ENCODE data around the gene TMEM30A.
A peak's percentile ranks its signal among the peaks of the same experiment; 100 is the strongest.

TMEM30A gene

GRCh38 chr6:75246386-75246785 is 38.2 kb downstream of the TMEM30A start:
- no peaks in the 10 kb centered on the region for H3K4me1 ChIP-seq (ENCODE audit: control insufficient read depth, insufficient read depth, low read length)
- no peaks in the 10 kb centered on the region for H3K36me3 ChIP-seq (ENCODE audit: control insufficient read depth, insufficient read depth, low read length)
- H3K9me3 ChIP-seq (ENCODE audit: control insufficient read depth, low read length): no peaks in the 10 kb centered on the region
- H3K9ac ChIP-seq (ENCODE audit: low read length): no peak overlapping the region
- no peaks in the 10 kb centered on the region for H3K27me3 ChIP-seq (ENCODE audit: control insufficient read depth, insufficient read depth, low read length)
- H3K4me3 ChIP-seq (ENCODE audit: low read length): no peak overlapping the region

DNA sequence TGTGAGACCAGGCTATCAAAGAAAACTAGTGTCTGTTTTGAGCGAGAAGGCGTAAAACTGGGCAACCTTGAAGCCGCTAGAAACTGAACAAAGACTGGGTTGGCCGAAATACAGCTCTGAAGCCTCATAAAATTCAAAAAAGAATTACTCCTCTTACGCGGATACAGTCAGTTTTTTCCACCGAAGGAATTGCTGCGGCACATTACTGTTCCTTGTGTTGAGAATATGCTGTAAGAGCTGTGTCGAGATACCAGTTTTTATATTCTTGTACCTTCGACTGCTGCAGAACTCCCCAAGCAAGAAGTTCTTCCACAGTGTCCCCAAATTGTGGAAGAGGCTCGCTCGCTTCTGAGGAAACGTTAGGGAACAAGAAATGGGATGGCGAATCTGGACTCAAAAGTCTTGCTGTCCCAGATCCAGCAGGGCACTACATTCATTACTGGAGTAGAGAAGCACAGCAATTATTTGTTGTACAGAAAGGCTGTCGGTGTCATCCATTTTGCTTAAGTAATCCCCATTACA is 40.5 kb downstream of the TMEM30A start:
- Histone ChIP-seq H3K9ac (ENCODE audit: low read length) (peak overlapping the region; percentile 82), H3K27me3 (ENCODE audit: control insufficient read depth, insufficient read depth, low read length) (no peaks in the 10 kb centered on the region), H3K9me3 (ENCODE audit: control insufficient read depth, low read length) (no peaks in the 10 kb centered on the region), H3K36me3 (ENCODE audit: control insufficient read depth, insufficient read depth, low read length) (peaks cover under 1% of the 10 kb centered on the region), H3K4me1 (ENCODE audit: control insufficient read depth, insufficient read depth, low read length) (no peaks in the 10 kb centered on the region), H3K4me3 (ENCODE audit: low read length) (no peak overlapping the region)

DNA sequence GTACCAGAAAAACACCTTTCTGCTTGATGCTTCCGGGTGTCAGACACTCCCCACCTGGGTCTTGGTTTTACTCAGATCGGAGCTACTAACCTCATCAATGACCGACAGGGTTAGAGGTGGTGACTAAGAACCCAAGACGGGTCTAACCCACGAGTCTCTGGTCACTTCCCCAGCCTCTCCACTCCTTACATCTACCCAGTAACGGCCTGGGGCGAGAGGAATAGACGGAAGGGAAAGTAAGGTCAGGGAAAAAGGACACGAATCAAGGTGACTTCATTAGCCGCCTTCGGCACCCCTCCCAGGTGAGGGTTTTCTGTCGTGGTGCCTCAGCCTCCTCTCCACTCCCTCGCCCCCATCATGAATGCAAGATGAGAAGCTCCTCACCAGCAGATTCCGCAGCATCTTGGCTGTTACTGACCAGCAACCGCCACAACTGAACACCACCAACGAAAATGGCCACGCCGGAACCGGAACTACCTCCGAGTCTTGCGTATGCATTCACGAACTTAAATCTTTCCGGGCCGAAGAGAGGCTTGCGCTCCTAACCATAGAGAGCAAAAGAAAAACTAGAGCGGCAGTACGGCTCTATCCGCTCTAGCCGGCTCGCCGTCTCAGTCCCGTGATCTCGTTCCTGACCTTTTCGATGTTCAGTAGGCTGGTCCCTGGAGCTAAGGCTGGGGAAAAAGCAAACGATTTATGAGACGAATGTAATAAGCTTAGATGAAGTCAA is 41.1 kb downstream of the TMEM30A start, which contains the start of gene COX7A2:
TSS of gene COX7A2 (minus strand) at position 469 of the 730 bp plus-strand sequence. CDS start at position 402, 67 bp downstream.
- Histone ChIP-seq H3K9me3 (ENCODE audit: control insufficient read depth, low read length) (no peaks in the 10 kb centered on the region), H3K36me3 (ENCODE audit: control insufficient read depth, insufficient read depth, low read length) (peaks cover 5% of the 10 kb centered on the region), H3K27me3 (ENCODE audit: control insufficient read depth, insufficient read depth, low read length) (no peaks in the 10 kb centered on the region), H3K4me1 (ENCODE audit: control insufficient read depth, insufficient read depth, low read length) (no peaks in the 10 kb centered on the region), H3K9ac (ENCODE audit: low read length) (peak within 1 kb of the TSS; percentile 82), H3K4me3 (ENCODE audit: low read length) (peak within 1 kb of the TSS; percentile 73)

- Histone ChIP-seq H3K4me1 (ENCODE audit: control insufficient read depth, insufficient read depth, low read length) (no peaks in the 10 kb centered on the region), H3K36me3 (ENCODE audit: control insufficient read depth, insufficient read depth, low read length) (peaks cover 5% of the 10 kb centered on the region), H3K4me3 (ENCODE audit: low read length) (no peak overlapping the region), H3K27me3 (ENCODE audit: control insufficient read depth, insufficient read depth, low read length) (no peaks in the 10 kb centered on the region), H3K9me3 (ENCODE audit: control insufficient read depth, low read length) (no peaks in the 10 kb centered on the region), H3K9ac (ENCODE audit: low read length) (no peak overlapping the region)
Observed at GRCh38 chr6:75236630-75237029, 48.0 kb downstream of the TMEM30A start.

DNA sequence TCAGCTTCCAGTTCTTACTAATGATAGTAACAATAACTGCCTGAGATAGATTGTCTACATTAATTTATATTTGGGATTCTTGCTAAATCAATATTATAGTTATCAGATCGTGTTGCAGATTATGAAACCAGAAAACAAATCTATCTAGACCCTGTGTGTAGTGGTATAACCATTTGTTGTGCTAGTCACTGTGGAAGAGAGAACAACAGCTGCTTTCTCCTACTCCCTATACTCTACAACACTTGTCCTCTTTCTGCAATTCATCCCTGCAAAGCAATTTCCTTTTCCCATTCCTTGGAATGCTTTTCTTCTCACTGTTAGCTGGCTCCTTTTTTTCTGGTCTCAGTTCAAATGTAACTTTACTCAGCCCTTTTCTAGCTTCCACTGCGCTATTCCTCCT is 49.3 kb downstream of the TMEM30A start:
- Histone ChIP-seq H3K27me3 (ENCODE audit: control insufficient read depth, insufficient read depth, low read length) (no peaks in the 10 kb centered on the region), H3K36me3 (ENCODE audit: control insufficient read depth, insufficient read depth, low read length) (peaks cover 5% of the 10 kb centered on the region), H3K4me1 (ENCODE audit: control insufficient read depth, insufficient read depth, low read length) (no peaks in the 10 kb centered on the region), H3K9me3 (ENCODE audit: control insufficient read depth, low read length) (no peaks in the 10 kb centered on the region), H3K4me3 (ENCODE audit: low read length) (no peak overlapping the region), H3K9ac (ENCODE audit: low read length) (no peak overlapping the region)

DNA sequence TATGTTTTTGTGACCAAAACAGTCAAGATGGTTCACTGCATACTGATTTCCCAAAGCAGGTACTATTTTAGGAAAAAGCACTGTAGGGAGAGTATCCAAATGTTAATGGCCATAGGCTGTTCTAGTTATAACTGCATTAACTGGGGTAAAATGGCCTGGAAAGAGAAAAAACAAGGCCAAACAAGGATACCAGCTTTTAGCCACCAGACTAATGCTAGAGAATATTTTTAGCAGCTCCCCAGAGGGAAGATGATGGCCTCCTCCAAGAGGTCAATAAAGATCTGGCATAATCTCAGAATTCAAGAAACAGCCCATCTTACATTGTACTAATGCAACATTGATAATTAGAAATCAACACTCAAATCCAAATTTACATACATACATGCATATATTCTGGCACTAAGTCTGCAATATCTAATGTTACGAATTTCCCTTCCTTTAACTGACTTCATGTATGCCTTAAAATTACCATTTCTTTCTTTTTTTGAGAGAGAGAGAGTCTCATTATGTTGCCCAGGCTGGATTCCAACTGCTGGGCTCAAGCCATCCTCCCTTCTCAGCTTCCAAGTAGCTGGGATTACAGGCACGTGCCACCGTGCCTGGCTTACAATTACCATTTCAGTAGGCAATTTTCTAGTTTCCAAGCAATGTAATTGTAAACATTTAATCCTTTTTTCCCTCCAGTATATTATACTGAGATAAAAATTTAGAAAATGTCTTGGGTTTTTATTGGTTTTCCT is 50.3 kb downstream of the TMEM30A start:
- Histone ChIP-seq H3K4me1 (ENCODE audit: control insufficient read depth, insufficient read depth, low read length) (no peaks in the 10 kb centered on the region), H3K9ac (ENCODE audit: low read length) (no peak overlapping the region), H3K36me3 (ENCODE audit: control insufficient read depth, insufficient read depth, low read length) (peaks cover 5% of the 10 kb centered on the region), H3K4me3 (ENCODE audit: low read length) (no peak overlapping the region), H3K27me3 (ENCODE audit: control insufficient read depth, insufficient read depth, low read length) (no peaks in the 10 kb centered on the region), H3K9me3 (ENCODE audit: control insufficient read depth, low read length) (no peaks in the 10 kb centered on the region)

- Histone ChIP-seq H3K36me3 (ENCODE audit: control insufficient read depth, insufficient read depth, low read length) (no peaks in the 10 kb centered on the region), H3K4me3 (ENCODE audit: low read length) (no peak overlapping the region), H3K9ac (ENCODE audit: low read length) (no peak overlapping the region), H3K27me3 (ENCODE audit: control insufficient read depth, insufficient read depth, low read length) (no peaks in the 10 kb centered on the region), H3K4me1 (ENCODE audit: control insufficient read depth, insufficient read depth, low read length) (no peaks in the 10 kb centered on the region), H3K9me3 (ENCODE audit: control insufficient read depth, low read length) (no peaks in the 10 kb centered on the region)
Observed at GRCh38 chr6:75233092-75233615, 51.4 kb downstream of the TMEM30A start.

DNA sequence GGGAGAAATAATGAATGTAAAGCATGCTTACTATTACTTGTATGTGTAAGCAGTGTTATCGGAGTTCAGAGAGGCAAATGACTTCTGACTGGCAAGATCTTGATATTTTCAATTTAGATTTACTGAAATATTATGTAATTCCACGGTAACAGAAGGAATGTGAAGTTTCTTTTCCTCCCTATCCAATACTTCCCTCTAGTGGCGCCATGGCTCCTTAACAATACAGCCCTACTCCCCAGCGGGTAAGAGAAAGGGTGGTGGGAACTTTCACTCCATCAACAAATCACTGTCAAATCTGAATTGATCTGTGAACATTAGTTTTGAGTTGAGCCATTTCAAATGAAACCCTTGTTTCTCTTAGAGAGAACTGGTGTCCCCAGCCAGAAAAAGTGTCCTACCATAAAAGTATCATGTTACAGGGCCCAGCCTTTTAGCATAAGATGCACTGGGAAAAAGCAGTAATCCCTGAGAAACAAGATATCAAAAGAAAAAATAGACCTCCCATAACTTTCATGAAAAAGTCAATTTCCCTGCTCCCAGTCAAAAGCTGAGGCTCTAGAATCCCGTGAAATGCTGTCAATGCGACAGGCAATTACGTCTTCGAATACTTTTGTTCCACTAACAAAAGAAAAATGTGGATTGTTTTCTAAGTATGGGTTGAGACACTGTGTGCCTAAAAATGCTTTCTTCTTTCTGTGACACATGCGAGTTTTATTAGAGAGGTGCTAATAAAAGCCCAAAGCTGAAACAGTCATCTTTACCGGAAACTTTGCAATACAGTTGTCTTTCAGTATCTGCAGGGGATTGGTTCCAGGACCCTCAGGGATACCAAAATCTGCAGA is 53.9 kb downstream of the TMEM30A start:
- H3K4me3 ChIP-seq (ENCODE audit: low read length): no peak overlapping the region
- H3K4me1 ChIP-seq (ENCODE audit: control insufficient read depth, insufficient read depth, low read length): no peaks in the 10 kb centered on the region
- no peaks in the 10 kb centered on the region for H3K9me3 ChIP-seq (ENCODE audit: control insufficient read depth, low read length)
- H3K36me3 ChIP-seq (ENCODE audit: control insufficient read depth, insufficient read depth, low read length): no peaks in the 10 kb centered on the region
- no peak overlapping the region for H3K9ac ChIP-seq (ENCODE audit: low read length)
- no peaks in the 10 kb centered on the region for H3K27me3 ChIP-seq (ENCODE audit: control insufficient read depth, insufficient read depth, low read length)

- H3K4me3 ChIP-seq (ENCODE audit: low read length): no peak overlapping the region
- H3K9ac ChIP-seq (ENCODE audit: low read length): no peak overlapping the region
- H3K27me3 ChIP-seq (ENCODE audit: control insufficient read depth, insufficient read depth, low read length): no peaks in the 10 kb centered on the region
- no peaks in the 10 kb centered on the region for H3K4me1 ChIP-seq (ENCODE audit: control insufficient read depth, insufficient read depth, low read length)
- no peaks in the 10 kb centered on the region for H3K36me3 ChIP-seq (ENCODE audit: control insufficient read depth, insufficient read depth, low read length)
- no peaks in the 10 kb centered on the region for H3K9me3 ChIP-seq (ENCODE audit: control insufficient read depth, low read length)
Observed at GRCh38 chr6:75224303-75224926, 60.2 kb downstream of the TMEM30A start.

DNA sequence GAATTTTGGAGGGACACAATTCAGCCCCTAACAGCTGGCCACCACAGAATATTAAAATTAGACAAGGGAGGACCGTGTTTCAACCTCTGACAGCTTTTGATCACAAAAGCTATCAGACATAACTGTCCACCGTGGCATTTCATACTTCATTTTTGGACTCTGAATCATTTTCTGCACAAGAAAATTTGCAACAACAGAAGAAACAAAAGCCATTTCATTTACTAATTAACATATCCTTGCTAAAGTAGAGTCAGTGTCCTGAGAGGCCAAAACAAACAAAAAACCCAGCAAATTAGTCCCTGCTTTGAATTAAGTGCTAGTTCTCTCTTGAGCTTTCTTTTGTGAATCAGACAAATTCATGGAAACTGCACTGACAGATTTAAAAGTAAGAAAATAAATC is 61.2 kb downstream of the TMEM30A start:
- H3K9ac ChIP-seq (ENCODE audit: low read length): no peak overlapping the region
- H3K4me3 ChIP-seq (ENCODE audit: low read length): no peak overlapping the region
- H3K9me3 ChIP-seq (ENCODE audit: control insufficient read depth, low read length): no peaks in the 10 kb centered on the region
- no peaks in the 10 kb centered on the region for H3K4me1 ChIP-seq (ENCODE audit: control insufficient read depth, insufficient read depth, low read length)
- no peaks in the 10 kb centered on the region for H3K36me3 ChIP-seq (ENCODE audit: control insufficient read depth, insufficient read depth, low read length)
- no peaks in the 10 kb centered on the region for H3K27me3 ChIP-seq (ENCODE audit: control insufficient read depth, insufficient read depth, low read length)

DNA sequence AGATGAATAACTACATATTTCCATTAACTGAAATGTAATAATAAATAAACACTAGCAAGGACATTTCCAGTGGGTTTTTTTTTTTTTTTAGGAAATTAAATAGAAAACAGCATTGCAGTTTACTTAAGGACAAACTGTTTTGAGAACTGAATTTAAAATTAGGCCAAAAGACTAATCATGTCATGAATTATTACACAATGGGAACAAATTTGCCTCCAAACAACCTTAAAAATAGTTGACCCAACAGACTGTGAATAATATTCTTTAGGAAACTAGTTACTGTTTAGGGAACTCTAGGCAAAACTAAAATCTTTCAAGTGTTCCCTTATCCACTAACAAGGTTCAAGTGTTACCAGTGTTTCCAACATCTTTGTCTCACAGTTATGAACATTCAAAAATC is 62.3 kb downstream of the TMEM30A start:
- no peak overlapping the region for H3K9ac ChIP-seq (ENCODE audit: low read length)

More for the DNA sequence above, 62.3 kb downstream of the TMEM30A start:
- Histone ChIP-seq H3K36me3 (ENCODE audit: control insufficient read depth, insufficient read depth, low read length) (no peaks in the 10 kb centered on the region), H3K4me1 (ENCODE audit: control insufficient read depth, insufficient read depth, low read length) (peaks cover 5% of the 10 kb centered on the region), H3K27me3 (ENCODE audit: control insufficient read depth, insufficient read depth, low read length) (no peaks in the 10 kb centered on the region), H3K9me3 (ENCODE audit: control insufficient read depth, low read length) (no peaks in the 10 kb centered on the region), H3K4me3 (ENCODE audit: low read length) (no peak overlapping the region)

Data from mucosa of stomach (tissue), 1 donor.